Mucosa of descending colon (tissue), 3 donors: ENCODE results near the gene MON2. TPM values are rescaled to one million over a fixed set of nuclear protein-coding genes. Genes with fewer than 3 reads are reported as not detected.
"Not testable (repeated sequence)": the region's sequence is repeated elsewhere in the genome, so short reads cannot be mapped to it uniquely, and the experiment has no call there.

ENCODE experiments used
- ATAC-seq: fragments of 200-7000 bp; cut with Tn5 transposase; one replicate; pipeline ENCODE4 v1.9.1; 2020; ENCODE audit warnings: mild to moderate bottlenecking, moderate library complexity
- DNase-seq, 3 donors: peaks; one replicate each; pipeline ENCODE4 v3.0.0-alpha.2; 2020
- H3K36me3 ChIP-seq: fragments of 200-600 bp; one replicate; pipeline ENCODE4 v1.8.0; 2021; ENCODE audit warnings: low read depth, mild to moderate bottlenecking
- H3K4me1 ChIP-seq: fragments of 200-600 bp; one replicate; pipeline ENCODE4 v1.8.0; 2021; ENCODE audit warnings: low read depth, mild to moderate bottlenecking
- H3K4me3 ChIP-seq: fragments of 200-600 bp; one replicate; pipeline ENCODE4 v1.8.0; 2021; ENCODE audit warnings: mild to moderate bottlenecking
- H3K9me3 ChIP-seq: fragments of 200-600 bp; one replicate; pipeline ENCODE4 v1.8.0; 2021; ENCODE audit warnings: mild to moderate bottlenecking
- CTCF ChIP-seq: fragments of 200-600 bp; IDR thresholded peaks from one replicate; pipeline ENCODE4 v1.8.0; 2022; ENCODE audit warnings: antibody characterized with exemption, mild to moderate bottlenecking
- intact Hi-C, 2 donors: fragments of 100-400 bp; cut with DNase I in 1 of 2; cut with micrococcal nuclease in 1 of 2; formaldehyde crosslinking; loops; one replicate each; pipeline versions ENCODE4 v1.11.0 to v1.11.1; 2022; cut with DNase I, micrococcal nuclease
- total RNA-seq, 3 donors: library from RNA; stranded (reverse); fragmentation: NEBNext Ultra II Directional in 2 of 3; extraction: Animal tissue kit (Norgen Biotek cat#: 25700) in 2 of 3; gene quantifications; one replicate each; pipeline versions ENCODE4 v1.2.1 to v1.2.4, GENCODE V29; 2021 to 2023
- donor health status: DM: no; HTN: no; CAD: no; lungs with moderate emphysema.
- donor health status: DM: no; HTN: no; CAD: no.
- donor health status: DM: no; HTN: yes; CAD: no.

MON2 gene
- total RNA-seq, 3 donors from 2014 or later: 54.3 to 77.8 (median 55.4) TPM

GRCh38 chr12:62435303-62436163 lies 31.1 kb upstream of the MON2 start:
- intact Hi-C loops: loop anchor here in 1 of 2 donors (10.0 kb wide), 1 partner anchor 359 kb away; no protein-coding TSS in a partner anchor

GRCh38 chr12:62436164-62436503 lies 30.5 kb upstream of the MON2 start:
- ATAC-seq (no peak), DNase-seq (no peak)
- Histone ChIP-seq H3K4me1 (no peaks in the 10 kb centered on the region), H3K36me3 (no peaks in the 10 kb centered on the region), H3K9me3 (peaks cover 6% of the 10 kb centered on the region), H3K4me3 (no peak overlapping the region)
- intact Hi-C loops: loop anchor here in 1 of 2 donors (10.0 kb wide), 1 partner anchor 359 kb away; no protein-coding TSS in a partner anchor
- TF ChIP-seq CTCF: no peak

More at GRCh38 chr12:62435303-62436163, 31.1 kb upstream of the MON2 start:
- DNase-seq (peak; percentile 51 to 62 (median 61)), ATAC-seq (peak; percentile 86)
- Histone ChIP-seq H3K4me3 (no peak overlapping the region), H3K9me3 (no peaks in the 10 kb centered on the region), H3K4me1 (no peaks in the 10 kb centered on the region), H3K36me3 (no peaks in the 10 kb centered on the region)
- no peak for TF ChIP-seq CTCF

- ATAC-seq (peak; percentile 71), DNase-seq (peak in 1 of 3 donors; percentile 88)
- H3K36me3 ChIP-seq: no peaks in the 10 kb centered on the region
- intact Hi-C loops: loop anchor here in 1 of 2 donors (10.0 kb wide), 1 partner anchor 357 kb away; no protein-coding TSS in a partner anchor
- no peak for TF ChIP-seq CTCF
- H3K9me3 ChIP-seq: peaks cover 13% of the 10 kb centered on the region
- no peaks in the 10 kb centered on the region for H3K4me1 ChIP-seq
- no peak overlapping the region for H3K4me3 ChIP-seq
Observed at GRCh38 chr12:62438098-62438692, 28.4 kb upstream of the MON2 start.

- intact Hi-C loops: loop anchor here in 1 of 2 donors (10.0 kb wide), 1 partner anchor 348 kb away; no protein-coding TSS in a partner anchor
- TF ChIP-seq CTCF: no peak
- Histone ChIP-seq H3K4me1 (peaks cover 3% of the 10 kb centered on the region), H3K4me3 (no peak overlapping the region), H3K36me3 (no peaks in the 10 kb centered on the region), H3K9me3 (peaks cover 11% of the 10 kb centered on the region)
- peak; percentile 97 for ATAC-seq
- DNase-seq: no peak
Observed at GRCh38 chr12:62446754-62447452, 19.7 kb upstream of the MON2 start.

GRCh38 chr12:62448436-62448835 lies 18.2 kb upstream of the MON2 start:
- H3K4me3 ChIP-seq: no peak overlapping the region
- intact Hi-C loops: loop anchor here in 1 of 2 donors (10.0 kb wide), 1 partner anchor 346 kb away; no protein-coding TSS in a partner anchor
- H3K36me3 ChIP-seq: no peaks in the 10 kb centered on the region
- H3K4me1 ChIP-seq: peaks cover 3% of the 10 kb centered on the region
- TF ChIP-seq CTCF: no peak
- H3K9me3 ChIP-seq: peaks cover 11% of the 10 kb centered on the region
- DNase-seq (no peak), ATAC-seq (no peak)

- ATAC-seq, H3K4me1 ChIP-seq, intact Hi-C loops, DNase-seq, H3K4me3 ChIP-seq, H3K36me3 ChIP-seq, H3K9me3 ChIP-seq: not testable (repeated sequence)
Observed at GRCh38 chr12:62455429-62455828, 11.2 kb upstream of the MON2 start.
